ENCODE measurements around the gene OR2B2.

- no peak for TF ChIP-seq TCF12 (IDR thresholded peaks at IDR 0.05; ENCODE audit: low read depth)
- no peak for TF ChIP-seq REST (IDR thresholded peaks at IDR 0.05; ENCODE audit: low read depth)
- no peak for TF ChIP-seq MAX (IDR thresholded peaks at IDR 0.05)
- TF ChIP-seq EP300 (IDR thresholded peaks at IDR 0.05; ENCODE audit: borderline replicate concordance), result no peak
- TF ChIP-seq FOXM1 (IDR thresholded peaks at IDR 0.05; ENCODE audit: borderline replicate concordance, low read depth), result no peak
- no peak for TF ChIP-seq TAF1 (IDR thresholded peaks at IDR 0.05; ENCODE audit: low read depth)
- no peak for TF ChIP-seq RAD21 (IDR thresholded peaks at IDR 0.05; ENCODE audit: low read depth)
- no peak for TF ChIP-seq CEBPB (IDR thresholded peaks at IDR 0.05)
- TF ChIP-seq CREB1 (IDR thresholded peaks at IDR 0.05; ENCODE audit: low read depth), result no peak
- TF ChIP-seq YY1 (IDR thresholded peaks at IDR 0.05; ENCODE audit: low read depth), result no peak
- no peak for TF ChIP-seq NFIC (IDR thresholded peaks at IDR 0.05)
Observed at GRCh38 chr6:27882624-27883023, 29.6 kb downstream of the OR2B2 start.
